Measurements from ENCODE around the gene TMEM186.
"Not testable (repeated sequence)": the region's sequence is repeated elsewhere in the genome, so short reads cannot be mapped to it uniquely, and the experiment has no call there.

TMEM186 gene

GRCh38 chr16:8798535-8799157 lies 1.2 kb upstream of the TMEM186 start:
- Histone ChIP-seq H3K36me3 (peaks cover 59% of the 10 kb centered on the region), H3K27ac (peak overlapping the region; percentile 93), H3K9ac (peak overlapping the region; percentile 95), H3K4me1 (peaks cover 46% of the 10 kb centered on the region), H3K27me3 (no peaks in the 10 kb centered on the region), H3K4me3 (peak overlapping the region; percentile 98), H3K9me3 (no peaks in the 10 kb centered on the region), H3K4me2 (peak overlapping the region; percentile 99), H4K20me1 (peaks cover 59% of the 10 kb centered on the region)
- no peak for TF ChIP-seq Cebpa-rat (IDR thresholded peaks at IDR 0.05)

- H3K9me3 ChIP-seq: no peaks in the 10 kb centered on the region
- H4K20me1 ChIP-seq: peaks cover 54% of the 10 kb centered on the region
- no peak for TF ChIP-seq Cebpa-rat (IDR thresholded peaks at IDR 0.05)
- H3K36me3 ChIP-seq: peaks cover 54% of the 10 kb centered on the region
- peak overlapping the region; percentile 99 for H3K4me2 ChIP-seq
- peak overlapping the region; percentile 95 for H3K9ac ChIP-seq
- H3K27ac ChIP-seq: peak overlapping the region; percentile 93
- peaks cover 46% of the 10 kb centered on the region for H3K4me1 ChIP-seq
- no peaks in the 10 kb centered on the region for H3K27me3 ChIP-seq
- peak overlapping the region; percentile 98 for H3K4me3 ChIP-seq
Observed at GRCh38 chr16:8798174-8798527, 712 bp upstream of the TMEM186 start.

- Histone ChIP-seq H3K36me3 (peaks cover 40% of the 10 kb centered on the region), H3K4me1 (peaks cover 51% of the 10 kb centered on the region), H3K4me2 (peak overlapping the region; percentile 99), H3K9ac (peak overlapping the region; percentile 95), H3K27ac (peak overlapping the region; percentile 93), H3K9me3 (no peaks in the 10 kb centered on the region), H4K20me1 (peaks cover 40% of the 10 kb centered on the region), H3K4me3 (peak overlapping the region; percentile 98), H3K27me3 (no peaks in the 10 kb centered on the region)
- no peak for TF ChIP-seq Cebpa-rat (IDR thresholded peaks at IDR 0.05)
Observed at GRCh38 chr16:8796469-8797363, 723 bp downstream of the TMEM186 start.

- Histone ChIP-seq H3K4me2 (peak overlapping the region; percentile 99), H3K9ac (peak overlapping the region; percentile 95; the same call in 1 of the 2 replicates), H3K9me3 (no peaks in the 10 kb centered on the region), H3K4me1 (peaks cover 52% of the 10 kb centered on the region), H3K36me3 (peaks cover 31% of the 10 kb centered on the region), H3K4me3 (no peak overlapping the region), H3K27me3 (no peaks in the 10 kb centered on the region), H4K20me1 (peaks cover 31% of the 10 kb centered on the region), H3K27ac (no peak overlapping the region)
- TF ChIP-seq Cebpa-rat (IDR thresholded peaks at IDR 0.05): no peak
Observed at GRCh38 chr16:8795818-8796217, 1.6 kb downstream of the TMEM186 start.

GRCh38 chr16:8795091-8795490 lies 2.3 kb downstream of the TMEM186 start:
- no peak overlapping the region for H3K4me2 ChIP-seq
- H4K20me1 ChIP-seq: peaks cover 24% of the 10 kb centered on the region
- peaks cover 25% of the 10 kb centered on the region for H3K36me3 ChIP-seq
- no peak for TF ChIP-seq Cebpa-rat (IDR thresholded peaks at IDR 0.05)
- no peaks in the 10 kb centered on the region for H3K27me3 ChIP-seq
- peak overlapping the region; percentile 29; the same call in 1 of the 2 replicates for H3K9ac ChIP-seq
- no peaks in the 10 kb centered on the region for H3K9me3 ChIP-seq
- no peak overlapping the region for H3K27ac ChIP-seq
- H3K4me3 ChIP-seq: no peak overlapping the region
- peaks cover 44% of the 10 kb centered on the region for H3K4me1 ChIP-seq

- Histone ChIP-seq H3K4me1 (peaks cover 8% of the 10 kb centered on the region; the same call in 1 of the 2 replicates), H3K9ac (no peak overlapping the region), H3K36me3 (no peaks in the 10 kb centered on the region), H3K27me3 (no peaks in the 10 kb centered on the region), H3K27ac (no peak overlapping the region), H4K20me1 (no peaks in the 10 kb centered on the region), H3K4me2 (no peak overlapping the region), H3K4me3 (no peak overlapping the region), H3K9me3 (no peaks in the 10 kb centered on the region)
- no peak for TF ChIP-seq Cebpa-rat (IDR thresholded peaks at IDR 0.05)
Observed at GRCh38 chr16:8788578-8789172, 8.8 kb downstream of the TMEM186 start.

- H3K36me3 ChIP-seq, H4K20me1 ChIP-seq, H3K4me1 ChIP-seq, H3K9ac ChIP-seq, H3K9me3 ChIP-seq, H3K27me3 ChIP-seq, H3K4me3 ChIP-seq, H3K27ac ChIP-seq, H3K4me2 ChIP-seq: not testable (repeated sequence)
Observed at GRCh38 chr16:8786316-8786715, 11.1 kb downstream of the TMEM186 start.

- H3K4me2 ChIP-seq: no peak overlapping the region
- no peaks in the 10 kb centered on the region; the same call in 1 of the 2 replicates for H3K36me3 ChIP-seq
- no peak overlapping the region for H3K4me3 ChIP-seq
- no peaks in the 10 kb centered on the region for H3K4me1 ChIP-seq
- no peaks in the 10 kb centered on the region for H3K27me3 ChIP-seq
- H4K20me1 ChIP-seq: no peaks in the 10 kb centered on the region
- no peaks in the 10 kb centered on the region for H3K9me3 ChIP-seq
- TF ChIP-seq Cebpa-rat (IDR thresholded peaks at IDR 0.05): no peak
- H3K9ac ChIP-seq: no peak overlapping the region
- H3K27ac ChIP-seq: no peak overlapping the region
Observed at GRCh38 chr16:8785408-8785807, 12.0 kb downstream of the TMEM186 start.

GRCh38 chr16:8782673-8783072 lies 14.8 kb downstream of the TMEM186 start:
- Histone ChIP-seq H3K27me3 (no peaks in the 10 kb centered on the region), H4K20me1 (no peaks in the 10 kb centered on the region), H3K4me2 (no peak overlapping the region), H3K9me3 (no peaks in the 10 kb centered on the region), H3K4me1 (no peaks in the 10 kb centered on the region), H3K27ac (no peak overlapping the region), H3K4me3 (no peak overlapping the region), H3K9ac (no peak overlapping the region), H3K36me3 (peaks cover 26% of the 10 kb centered on the region)
- TF ChIP-seq Cebpa-rat (IDR thresholded peaks at IDR 0.05): no peak

- Histone ChIP-seq H3K4me1 (no peaks in the 10 kb centered on the region), H3K9ac (no peak overlapping the region)
Observed at GRCh38 chr16:8781797-8782196, 15.6 kb downstream of the TMEM186 start.

More at GRCh38 chr16:8781797-8782196, 15.6 kb downstream of the TMEM186 start:
- no peaks in the 10 kb centered on the region for H3K9me3 ChIP-seq
- H3K36me3 ChIP-seq: peaks cover 35% of the 10 kb centered on the region
- no peaks in the 10 kb centered on the region for H3K27me3 ChIP-seq
- H3K4me2 ChIP-seq: no peak overlapping the region
- no peak for TF ChIP-seq Cebpa-rat (IDR thresholded peaks at IDR 0.05)
- no peak overlapping the region for H3K27ac ChIP-seq
- no peaks in the 10 kb centered on the region for H4K20me1 ChIP-seq
- H3K4me3 ChIP-seq: no peak overlapping the region
